ENCODE results near the gene MMRN2.
A peak's percentile ranks its signal among the peaks of the same experiment; 100 is the strongest.

The MMRN2 gene

GRCh38 chr10:86970162-86970981 lies 13.0 kb upstream of the MMRN2 start:
- peak; percentile 28 for DNase-seq (ENCODE audit: low read depth)

DNA sequence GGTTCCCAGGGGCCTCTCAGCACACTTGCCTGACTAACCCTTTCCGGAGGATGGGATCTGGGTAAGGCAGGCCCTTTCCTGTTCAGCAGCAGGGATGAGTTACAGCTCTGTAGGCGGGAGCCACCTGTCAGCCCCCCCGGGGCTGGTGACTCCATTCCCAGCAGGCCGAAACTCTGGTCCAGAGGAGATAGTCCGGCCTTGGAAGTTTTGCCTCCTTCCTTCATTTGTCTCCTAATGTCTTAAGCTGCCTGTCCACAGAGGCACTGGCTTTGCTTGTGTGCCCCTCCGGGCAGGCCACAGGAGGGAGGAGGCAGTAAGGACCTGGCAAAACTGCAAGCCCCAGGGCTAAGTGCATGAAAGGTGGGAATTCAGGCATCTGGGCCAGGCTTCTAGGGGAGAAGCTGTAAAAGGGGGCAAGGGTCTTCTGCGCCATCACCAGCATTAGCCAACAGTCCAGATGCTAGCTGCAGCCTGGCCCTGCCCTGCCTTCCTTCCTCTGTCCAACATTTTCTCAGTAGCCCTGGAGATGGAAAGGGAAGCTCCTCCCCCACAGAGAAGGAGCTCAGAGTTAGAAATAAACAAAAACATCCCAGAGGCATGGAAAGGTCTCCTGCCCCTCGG lies 12.1 kb upstream of the MMRN2 start:
- DNase-seq (ENCODE audit: low read depth), result peak; percentile 24

DNA sequence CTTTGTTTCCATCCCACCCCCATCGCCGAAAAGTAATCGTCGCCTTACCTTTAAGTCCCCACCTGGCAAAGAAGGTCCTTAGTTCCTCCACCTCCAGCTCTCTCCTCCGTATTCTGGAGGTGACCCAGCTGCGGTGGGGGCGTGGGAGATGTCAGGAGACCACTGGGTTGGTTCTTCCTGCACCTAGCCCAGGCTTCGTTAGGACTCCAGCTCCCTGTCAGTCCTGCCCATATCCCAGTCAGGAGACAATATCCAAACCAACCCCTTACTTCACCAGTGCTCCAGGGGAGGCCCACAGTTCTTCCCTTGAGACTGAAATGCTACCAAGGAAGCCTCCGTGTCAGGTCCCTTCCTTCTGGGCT lies 11.6 kb upstream of the MMRN2 start:
- DNase-seq (ENCODE audit: low read depth), result no peak

DNA sequence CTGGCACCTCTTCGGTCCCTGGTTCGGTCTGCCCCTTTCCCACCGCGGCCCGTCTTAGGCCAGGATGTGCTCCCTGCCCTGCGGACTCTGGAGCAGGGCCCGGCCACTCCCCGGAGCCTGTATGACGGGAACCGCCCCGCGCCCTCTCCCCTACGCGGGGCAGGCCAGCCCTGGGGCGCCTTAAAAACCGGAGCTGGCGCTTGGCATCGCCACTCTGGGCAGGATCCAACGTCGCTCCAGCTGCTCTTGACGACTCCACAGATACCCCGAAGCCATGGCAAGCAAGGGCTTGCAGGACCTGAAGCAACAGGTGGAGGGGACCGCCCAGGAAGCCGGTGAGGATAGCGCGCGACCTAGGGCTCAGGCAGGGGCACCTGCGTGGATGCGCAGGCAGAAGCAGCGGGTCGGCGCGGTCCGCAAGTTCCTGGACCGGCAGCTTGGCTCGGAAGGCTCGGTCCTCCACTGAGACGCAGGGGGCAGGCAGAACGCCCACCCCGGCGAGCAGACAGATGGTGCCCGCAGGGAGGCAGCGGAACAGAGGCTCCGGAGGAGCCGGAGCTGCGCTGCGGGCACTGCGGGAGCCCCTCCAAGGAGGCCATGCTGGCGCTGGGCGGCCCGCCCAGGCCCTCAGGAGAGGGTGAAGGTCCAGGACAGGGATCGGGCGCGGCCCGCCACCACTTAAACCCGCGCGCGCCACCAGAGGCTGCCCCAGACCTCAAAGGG lies 11.0 kb upstream of the MMRN2 start, which contains the start of gene ADIRF:
ADIRF (plus strand) TSS at position 212 of the 723 bp plus-strand sequence; CDS start at position 275, 63 bp downstream.
- DNase-seq (ENCODE audit: low read depth), result no peak

GRCh38 chr10:86967481-86967941 lies 10.1 kb upstream of the MMRN2 start:
- no peak for DNase-seq (ENCODE audit: low read depth)

DNA sequence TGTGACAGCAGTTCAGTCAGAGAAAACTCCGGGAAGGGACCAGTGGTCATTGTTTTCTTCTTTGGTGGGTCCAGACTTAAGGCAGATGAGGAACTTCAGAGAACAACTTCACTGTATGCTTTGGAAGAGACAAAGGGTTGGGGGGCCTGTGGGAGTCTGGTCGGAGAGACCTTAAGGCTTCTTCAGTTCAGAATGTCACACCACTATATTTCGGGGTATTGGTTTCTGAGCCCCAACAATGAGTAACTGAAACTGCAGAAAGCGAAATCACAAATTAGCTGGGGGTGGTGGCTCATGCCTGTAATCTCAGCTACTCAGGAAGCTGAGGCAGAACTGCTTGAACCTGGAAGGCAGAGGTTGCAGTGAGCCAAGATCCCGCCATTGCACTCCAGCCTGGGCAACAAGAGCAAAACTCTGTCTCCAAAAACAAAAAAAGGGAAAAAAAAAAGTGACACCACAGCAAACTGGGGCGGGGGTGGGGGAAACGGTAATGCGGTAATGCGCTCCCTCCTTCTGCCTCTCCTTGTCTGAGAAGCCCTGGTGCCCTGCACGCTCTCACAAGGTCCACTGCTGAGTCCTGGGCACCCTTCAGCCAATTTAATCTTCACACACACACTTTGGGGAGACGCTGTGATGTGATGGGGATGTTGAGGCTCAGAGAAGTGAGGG lies 8.7 kb upstream of the MMRN2 start:
- no peak for DNase-seq (ENCODE audit: low read depth)

GRCh38 chr10:86964847-86965190 lies 7.4 kb upstream of the MMRN2 start:
- DNase-seq (ENCODE audit: low read depth), result no peak

GRCh38 chr10:86964061-86964846 lies 6.8 kb upstream of the MMRN2 start:
- no peak for DNase-seq (ENCODE audit: low read depth)

DNA sequence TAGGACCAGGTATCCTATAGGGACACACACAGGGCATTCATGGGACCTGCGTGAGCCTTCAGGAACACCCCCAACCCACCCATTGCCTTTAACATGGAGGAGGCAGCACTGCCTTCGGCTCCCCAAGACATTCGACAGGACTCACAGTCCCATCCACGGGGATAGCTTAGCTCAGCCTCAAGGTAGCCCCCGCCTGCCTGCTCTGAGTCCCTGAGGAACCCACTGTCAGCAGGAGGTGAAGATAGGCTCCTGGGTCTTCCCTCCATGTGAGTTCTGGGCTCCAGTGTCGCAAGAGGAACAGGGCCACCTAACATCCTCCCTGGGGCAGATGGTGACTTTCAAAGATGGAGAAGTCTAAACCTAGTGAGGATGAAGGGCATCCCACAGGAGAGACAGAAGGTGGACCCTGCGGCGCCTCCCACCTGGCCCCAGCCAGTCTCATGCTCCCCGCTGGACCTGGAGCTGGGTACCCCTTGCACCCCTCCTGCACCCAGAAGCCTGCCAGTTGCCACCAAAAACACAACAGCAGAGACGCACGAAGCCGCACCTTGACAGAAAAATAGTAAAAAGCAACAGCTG lies 6.0 kb upstream of the MMRN2 start:
- no peak for DNase-seq (ENCODE audit: low read depth)

DNA sequence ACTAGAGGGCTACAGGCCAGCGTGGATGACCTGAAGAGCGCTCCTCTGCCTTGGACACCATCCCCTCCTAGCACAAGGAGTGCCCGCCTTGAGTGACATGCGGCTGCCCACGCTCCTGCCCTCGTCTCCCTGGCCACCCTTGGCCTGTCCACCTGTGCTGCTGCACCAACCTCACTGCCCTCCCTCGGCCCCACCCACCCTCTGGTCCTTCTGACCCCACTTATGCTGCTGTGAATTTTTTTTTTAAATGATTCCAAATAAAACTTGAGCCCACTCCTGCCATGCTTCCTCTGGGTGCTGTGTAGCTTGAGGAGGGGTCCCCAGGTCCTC lies 5.5 kb upstream of the MMRN2 start:
- no peak for DNase-seq (ENCODE audit: low read depth)

- no peak for DNase-seq (ENCODE audit: low read depth)
Observed at GRCh38 chr10:86962136-86962980, 4.9 kb upstream of the MMRN2 start.

DNA sequence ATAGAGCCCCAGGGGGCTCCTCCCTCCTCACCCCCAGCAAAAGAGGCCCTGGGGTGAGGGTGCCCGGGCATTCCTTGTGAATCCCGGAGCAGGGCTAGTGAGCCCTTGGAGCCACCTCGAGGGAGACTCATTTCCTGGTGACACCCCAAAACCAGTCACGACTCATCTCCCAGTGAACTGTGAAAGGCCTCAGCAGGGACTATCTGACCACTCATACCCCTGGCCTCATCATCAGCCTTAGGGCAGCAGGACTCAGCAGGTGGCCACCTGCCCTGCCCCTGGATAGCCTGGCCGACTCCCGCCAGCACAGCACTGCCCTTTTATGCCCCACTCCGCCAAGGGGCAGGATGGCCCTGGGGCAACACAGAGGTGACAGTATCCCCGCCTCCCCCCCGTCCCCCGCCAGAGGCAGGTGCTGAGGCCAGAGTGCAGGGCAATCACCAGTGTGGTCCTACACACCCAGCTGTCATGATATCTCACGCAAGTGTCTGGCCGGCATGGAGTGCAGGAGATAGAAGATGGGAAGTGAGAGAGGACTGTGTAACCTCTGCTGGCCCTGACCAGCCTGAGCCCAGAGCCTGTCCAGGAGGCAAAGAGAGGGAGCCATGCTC lies 4.2 kb upstream of the MMRN2 start:
- DNase-seq (ENCODE audit: low read depth), result no peak

GRCh38 chr10:86960863-86961434 lies 3.5 kb upstream of the MMRN2 start:
- DNase-seq (ENCODE audit: low read depth), result no peak

DNA sequence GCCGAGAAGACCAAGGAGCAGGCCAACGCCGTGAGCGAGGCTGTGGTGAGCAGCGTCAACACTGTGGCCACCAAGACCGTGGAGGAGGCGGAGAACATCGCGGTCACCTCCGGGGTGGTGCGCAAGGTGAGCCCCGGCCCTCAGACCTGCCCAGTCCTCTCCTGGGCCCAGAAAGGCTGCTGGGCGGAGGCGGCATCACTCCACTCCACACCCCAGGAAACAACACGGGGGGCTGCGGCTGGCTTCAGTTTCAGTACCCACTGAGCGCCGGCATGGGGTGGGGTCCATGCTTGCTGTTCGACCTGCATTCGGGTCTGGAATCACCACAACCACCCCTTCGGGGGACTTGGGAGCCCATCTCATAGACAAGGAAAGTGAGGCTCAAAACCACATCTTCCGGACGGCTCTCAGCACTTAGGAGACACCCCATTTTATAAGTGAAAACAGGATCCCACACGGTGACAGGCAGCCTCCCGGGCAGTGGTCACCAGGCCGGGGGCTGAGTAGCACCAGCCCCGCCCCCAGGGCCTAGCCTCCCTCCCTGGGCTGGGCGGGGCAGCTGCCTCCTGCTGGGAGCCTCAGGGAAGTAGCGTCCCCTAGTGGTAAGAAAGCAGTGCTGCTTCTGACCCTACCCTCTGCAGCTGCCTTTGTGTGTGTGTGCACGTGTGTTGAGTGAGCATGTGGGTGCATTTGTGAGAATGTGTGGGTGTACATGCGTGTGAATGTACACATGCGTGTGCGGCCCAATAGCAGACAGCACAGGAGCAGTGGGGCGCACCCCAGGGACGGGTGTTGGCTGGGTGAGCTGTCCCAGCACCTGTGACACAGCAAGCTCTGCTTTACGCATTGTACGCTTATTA lies 2.8 kb upstream of the MMRN2 start:
- peak; percentile 72 for DNase-seq (ENCODE audit: low read depth)

- no peak for DNase-seq (ENCODE audit: low read depth)
Observed at GRCh38 chr10:86959737-86960002, 2.3 kb upstream of the MMRN2 start.

GRCh38 chr10:86958901-86959736 lies 1.7 kb upstream of the MMRN2 start:
- peak; percentile 86 for DNase-seq (ENCODE audit: low read depth)

DNA sequence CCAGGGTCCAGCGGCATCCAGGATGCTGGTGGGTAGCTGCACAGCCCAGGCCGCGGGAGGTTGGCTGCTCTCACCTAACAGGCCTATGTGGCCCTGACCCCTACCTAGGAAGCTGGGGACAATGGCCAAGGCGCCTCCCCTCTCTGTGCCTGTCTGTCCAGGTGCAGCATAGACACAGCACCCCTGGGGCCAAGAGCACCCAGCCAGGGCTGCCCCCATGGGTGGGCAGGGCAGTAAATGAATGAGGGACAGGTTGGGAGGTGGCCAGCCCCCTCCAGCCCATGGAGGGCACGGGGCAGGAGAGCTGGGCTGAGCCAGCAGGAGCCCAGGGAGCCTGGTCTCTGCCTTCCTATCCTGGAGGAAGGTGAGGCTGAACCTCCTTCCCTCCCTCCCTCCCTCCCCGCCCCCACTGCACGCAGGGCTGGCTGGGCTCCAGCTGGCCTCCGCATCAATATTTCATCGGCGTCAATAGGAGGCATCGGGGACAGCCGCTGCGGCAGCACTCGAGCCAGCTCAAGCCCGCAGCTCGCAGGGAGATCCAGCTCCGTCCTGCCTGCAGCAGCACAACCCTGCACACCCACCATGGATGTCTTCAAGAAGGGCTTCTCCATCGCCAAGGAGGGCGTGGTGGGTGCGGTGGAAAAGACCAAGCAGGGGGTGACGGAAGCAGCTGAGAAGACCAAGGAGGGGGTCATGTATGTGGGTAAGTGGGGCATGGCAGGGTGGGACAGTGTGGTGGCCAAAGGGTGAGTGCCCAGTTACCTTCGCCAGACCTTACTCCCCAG lies 893 bp upstream of the MMRN2 start, which contains the start of gene SNCG:
SNCG (plus strand) TSS at position 484 of the 785 bp plus-strand sequence; CDS start at position 583, 99 bp downstream.
- no peak for DNase-seq (ENCODE audit: low read depth)
